WI38 (cell line): ENCODE results near the gene CD226.

Source experiments
- H3K4me3 ChIP-seq: 2 replicates; pipeline ENCODE4 v1.5.1; 2011; ENCODE audit warnings: low read depth, mild to moderate bottlenecking, control low read depth, low read length
- TF ChIP-seq, protein P1 (sequence below): IDR thresholded peaks from 2 replicates; pipeline ENCODE4 v1.5.1; 2012; ENCODE audit warnings: low read depth, mild to moderate bottlenecking, control low read depth, low read length

CD226 gene

DNA sequence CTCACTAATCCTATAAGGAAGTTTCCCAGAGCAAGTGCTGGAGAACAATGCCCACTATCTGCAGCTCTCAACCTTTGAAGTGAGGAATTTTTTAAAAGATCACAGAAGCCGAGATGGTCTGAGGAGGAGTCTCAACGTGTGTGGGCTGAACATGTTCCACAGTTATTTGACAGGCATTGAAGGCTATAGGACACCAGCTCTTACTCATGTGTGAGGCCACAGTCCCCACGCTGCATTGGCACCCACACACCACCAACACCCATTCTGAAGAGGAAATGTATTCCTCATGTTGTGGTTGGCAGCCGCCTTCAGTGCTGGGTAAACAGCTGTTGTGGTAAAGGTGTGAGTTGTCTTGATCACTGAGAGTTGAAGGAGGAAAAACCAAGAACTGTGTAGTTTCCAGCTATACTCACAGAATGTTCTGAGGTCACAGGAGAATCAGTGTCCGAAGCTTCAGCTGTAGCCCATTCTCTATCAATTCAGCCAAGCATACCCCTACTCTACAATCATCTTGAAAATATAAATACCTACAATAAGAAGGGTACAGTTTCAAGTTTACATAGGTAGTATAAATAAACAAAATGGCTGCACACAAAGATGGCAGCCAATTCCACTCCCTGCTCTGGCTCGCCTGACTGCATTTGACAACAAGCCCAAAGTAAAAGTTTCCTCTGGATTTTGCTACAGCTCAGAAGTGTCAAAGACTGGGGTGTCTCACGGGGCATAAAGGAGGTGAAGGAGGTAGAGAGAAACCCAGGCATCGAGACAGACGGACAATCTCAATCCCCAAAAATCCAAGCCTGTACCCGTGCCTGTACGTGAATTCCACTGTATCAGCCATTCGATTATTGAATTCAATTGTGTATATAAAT lies 12.1 kb downstream of the CD226 start:
- TF ChIP-seq, protein P1, sequence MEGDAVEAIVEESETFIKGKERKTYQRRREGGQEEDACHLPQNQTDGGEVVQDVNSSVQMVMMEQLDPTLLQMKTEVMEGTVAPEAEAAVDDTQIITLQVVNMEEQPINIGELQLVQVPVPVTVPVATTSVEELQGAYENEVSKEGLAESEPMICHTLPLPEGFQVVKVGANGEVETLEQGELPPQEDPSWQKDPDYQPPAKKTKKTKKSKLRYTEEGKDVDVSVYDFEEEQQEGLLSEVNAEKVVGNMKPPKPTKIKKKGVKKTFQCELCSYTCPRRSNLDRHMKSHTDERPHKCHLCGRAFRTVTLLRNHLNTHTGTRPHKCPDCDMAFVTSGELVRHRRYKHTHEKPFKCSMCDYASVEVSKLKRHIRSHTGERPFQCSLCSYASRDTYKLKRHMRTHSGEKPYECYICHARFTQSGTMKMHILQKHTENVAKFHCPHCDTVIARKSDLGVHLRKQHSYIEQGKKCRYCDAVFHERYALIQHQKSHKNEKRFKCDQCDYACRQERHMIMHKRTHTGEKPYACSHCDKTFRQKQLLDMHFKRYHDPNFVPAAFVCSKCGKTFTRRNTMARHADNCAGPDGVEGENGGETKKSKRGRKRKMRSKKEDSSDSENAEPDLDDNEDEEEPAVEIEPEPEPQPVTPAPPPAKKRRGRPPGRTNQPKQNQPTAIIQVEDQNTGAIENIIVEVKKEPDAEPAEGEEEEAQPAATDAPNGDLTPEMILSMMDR, result no peak
- H3K4me3 ChIP-seq, result no peak overlapping the region

GRCh38 chr18:69934601-69935265 lies 12.9 kb downstream of the CD226 start:
- no peak overlapping the region for H3K4me3 ChIP-seq
- TF ChIP-seq, protein P1, result no peak

DNA sequence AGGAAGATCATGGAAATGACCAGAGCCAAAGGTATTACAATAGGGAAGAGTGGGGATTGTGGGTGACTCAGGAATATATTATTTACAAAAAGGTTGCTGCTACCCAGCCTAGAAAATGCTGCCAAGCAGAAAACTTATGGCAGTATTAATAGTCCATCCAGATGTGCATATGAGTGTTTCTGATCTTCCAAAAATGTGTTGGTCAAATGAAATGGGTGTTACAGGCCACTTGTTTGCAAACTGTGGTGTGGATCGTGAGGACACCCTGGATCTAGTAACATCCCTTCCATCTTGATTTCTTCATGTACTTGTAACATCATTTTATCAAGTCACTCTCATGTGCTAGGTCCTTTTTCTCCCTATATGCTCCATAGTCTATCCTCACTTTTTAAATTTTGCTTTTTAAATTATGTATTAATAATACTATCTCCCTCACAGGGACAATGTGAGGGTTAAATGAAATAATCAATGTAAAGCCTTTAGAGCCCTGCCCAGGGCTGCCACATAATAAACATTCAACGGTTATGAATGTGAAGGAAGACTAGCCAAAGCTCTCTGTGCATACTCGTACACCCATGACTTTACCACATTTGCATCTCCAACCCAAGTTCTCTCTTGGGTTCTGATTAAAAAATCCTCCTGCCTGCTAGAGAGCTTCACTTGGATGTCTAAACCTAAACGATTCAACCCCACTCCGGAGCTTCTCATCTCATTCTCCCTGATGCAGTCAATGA lies 18.5 kb downstream of the CD226 start:
- TF ChIP-seq, protein P1, result no peak
- H3K4me3 ChIP-seq, result no peak overlapping the region

- H3K4me3 ChIP-seq, result no peak overlapping the region
- TF ChIP-seq, protein P1, result no peak
Observed at GRCh38 chr18:69916412-69916811, 31.3 kb downstream of the CD226 start.

GRCh38 chr18:69908838-69909237 lies 38.8 kb downstream of the CD226 start:
- no peak overlapping the region for H3K4me3 ChIP-seq
- TF ChIP-seq, protein P1, result no peak

- TF ChIP-seq, protein P1, result no peak
- H3K4me3 ChIP-seq, result no peak overlapping the region
Observed at GRCh38 chr18:69906765-69907164, 40.9 kb downstream of the CD226 start.
